Omental fat pad (tissue), 4 donors: Measurements from ENCODE around the gene RASSF6. TPM values are rescaled to one million over a fixed set of nuclear protein-coding genes. Genes with fewer than 3 reads are reported as not detected.

ENCODE experiments used
- small RNA-seq: library from RNA; depleted of rRNA; stranded (forward); fragments of <200 nt; gene quantifications from one replicate; pipeline ENCODE3, GENCODE V24; 2016
- total RNA-seq, 4 donors: library from RNA; depleted of rRNA; stranded (reverse); fragments of >200 nt; gene quantifications; one replicate each; pipeline ENCODE4 v1.1.0, GENCODE V29; 2016

Gene RASSF6
- total RNA-seq, 4 donors from 2014 or later = 0.31 to 0.46 TPM; not detected in 2

Small RNAs within 50 kb of the gene (small RNA-seq; reads per million reads assigned to genes)
- gene AC074250.1 = not detected

Other genes with a start within 250 kb of the RASSF6 start
- gene ALB, start 216.1 kb downstream of the RASSF6 start, total RNA-seq = 1 to 10 TPM in 1 of 4 donors, not detected in 3; 1.2 TPM
- gene AFP, start 184.2 kb downstream of the RASSF6 start, total RNA-seq = not detected
- gene AFM, start 138.7 kb downstream of the RASSF6 start, total RNA-seq = not detected
- gene CXCL8, start 120.1 kb upstream of the RASSF6 start, total RNA-seq = 100 to 1,000 TPM in 1 of 4 donors, 10 to 100 TPM in 1, 1 to 10 TPM in 2; 6.0 to 150 (median 10.6) TPM
- gene CXCL6, start 216.2 kb upstream of the RASSF6 start, total RNA-seq = 10 to 100 TPM in 1 of 4 donors, 1 to 10 TPM in 2, not detected in 1; 1.8 to 15.8 (median 3.1) TPM
- not detected for gene PF4V1, start 232.9 kb upstream of the RASSF6 start, total RNA-seq
- gene CXCL1, start 249.0 kb upstream of the RASSF6 start, total RNA-seq = 100 to 1,000 TPM in 1 of 4 donors, 10 to 100 TPM in 1, 1 to 10 TPM in 2; 2.7 to 114 (median 12.9) TPM